ENCODE measurements around the gene PLEKHO1.
"Not testable (repeated sequence)": the region's sequence is repeated elsewhere in the genome, so short reads cannot be mapped to it uniquely, and the experiment has no call there.

Gene PLEKHO1

DNA sequence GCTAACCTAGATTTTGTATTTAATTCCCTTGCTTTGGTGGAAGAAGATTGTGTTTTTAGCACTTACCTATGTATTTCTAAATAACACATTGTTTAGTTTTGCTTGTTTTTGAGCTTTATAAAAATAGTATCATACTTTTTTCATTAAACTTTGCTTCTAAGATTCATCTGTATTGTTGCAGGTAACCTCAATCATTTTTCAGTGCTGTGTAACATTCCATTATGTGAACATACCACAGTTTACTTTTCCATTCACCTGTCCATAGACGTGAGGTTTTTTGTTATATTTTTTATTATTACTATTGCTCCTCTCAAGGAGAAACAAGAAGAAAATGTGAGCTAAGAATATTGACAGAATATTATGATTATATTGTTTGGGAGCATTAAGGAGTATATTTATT lies 15.2 kb upstream of the PLEKHO1 start:
- H3K4me3 ChIP-seq (replicated peaks; ENCODE audit: low read depth, low read length), result no peak overlapping the region
- no peak for DNase-seq (ENCODE audit: extremely low read depth, low read depth)
- TF ChIP-seq, protein P1, sequence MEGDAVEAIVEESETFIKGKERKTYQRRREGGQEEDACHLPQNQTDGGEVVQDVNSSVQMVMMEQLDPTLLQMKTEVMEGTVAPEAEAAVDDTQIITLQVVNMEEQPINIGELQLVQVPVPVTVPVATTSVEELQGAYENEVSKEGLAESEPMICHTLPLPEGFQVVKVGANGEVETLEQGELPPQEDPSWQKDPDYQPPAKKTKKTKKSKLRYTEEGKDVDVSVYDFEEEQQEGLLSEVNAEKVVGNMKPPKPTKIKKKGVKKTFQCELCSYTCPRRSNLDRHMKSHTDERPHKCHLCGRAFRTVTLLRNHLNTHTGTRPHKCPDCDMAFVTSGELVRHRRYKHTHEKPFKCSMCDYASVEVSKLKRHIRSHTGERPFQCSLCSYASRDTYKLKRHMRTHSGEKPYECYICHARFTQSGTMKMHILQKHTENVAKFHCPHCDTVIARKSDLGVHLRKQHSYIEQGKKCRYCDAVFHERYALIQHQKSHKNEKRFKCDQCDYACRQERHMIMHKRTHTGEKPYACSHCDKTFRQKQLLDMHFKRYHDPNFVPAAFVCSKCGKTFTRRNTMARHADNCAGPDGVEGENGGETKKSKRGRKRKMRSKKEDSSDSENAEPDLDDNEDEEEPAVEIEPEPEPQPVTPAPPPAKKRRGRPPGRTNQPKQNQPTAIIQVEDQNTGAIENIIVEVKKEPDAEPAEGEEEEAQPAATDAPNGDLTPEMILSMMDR (IDR thresholded peaks at IDR 0.05; ENCODE audit: low read depth, low read length, missing control alignments), result no peak

DNA sequence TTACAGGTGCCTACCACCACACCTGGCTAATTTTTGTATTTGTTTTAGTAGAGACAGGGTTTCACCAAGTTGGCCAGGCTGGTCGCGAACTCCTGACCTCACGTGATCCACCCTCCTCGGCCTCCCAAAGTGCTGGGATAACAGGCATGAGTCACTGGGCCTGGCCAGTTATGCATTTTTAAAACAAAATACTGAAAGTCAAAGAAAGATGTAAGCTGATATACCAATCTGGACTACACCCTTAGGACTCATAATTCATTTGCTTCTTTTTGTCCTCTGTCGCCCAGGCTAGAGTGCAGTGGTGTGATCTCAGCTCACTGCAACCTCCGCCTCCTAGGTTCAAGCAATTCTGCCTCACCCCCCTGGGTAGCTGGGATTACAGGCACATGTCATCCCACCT lies 14.3 kb upstream of the PLEKHO1 start:
- H3K4me3 ChIP-seq (replicated peaks; ENCODE audit: low read depth, low read length); DNase-seq (ENCODE audit: extremely low read depth, low read depth): not testable (repeated sequence)

DNA sequence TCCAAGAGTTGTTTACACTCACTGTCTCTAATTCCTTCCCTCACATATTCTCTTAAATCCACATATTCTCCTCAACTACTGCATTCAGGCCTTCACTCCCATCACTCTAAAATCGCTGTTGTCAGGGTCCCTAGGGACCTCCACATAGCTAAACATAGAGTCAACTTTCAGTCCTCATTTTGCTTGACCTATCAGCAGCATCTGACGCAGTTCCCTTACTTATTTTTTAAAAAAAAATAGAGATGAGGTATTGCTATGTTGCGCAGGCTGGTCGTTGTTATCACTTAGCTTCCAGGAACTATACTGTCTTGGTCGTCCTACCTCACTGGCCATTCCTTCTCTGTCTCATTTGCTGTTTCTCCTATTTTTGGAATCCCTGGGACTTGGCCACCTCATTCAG lies 11.7 kb upstream of the PLEKHO1 start:
- TF ChIP-seq, protein P1 (IDR thresholded peaks at IDR 0.05; ENCODE audit: low read depth, low read length, missing control alignments), result no peak
- no peak overlapping the region for H3K4me3 ChIP-seq (replicated peaks; ENCODE audit: low read depth, low read length)
- no peak for DNase-seq (ENCODE audit: extremely low read depth, low read depth)

DNA sequence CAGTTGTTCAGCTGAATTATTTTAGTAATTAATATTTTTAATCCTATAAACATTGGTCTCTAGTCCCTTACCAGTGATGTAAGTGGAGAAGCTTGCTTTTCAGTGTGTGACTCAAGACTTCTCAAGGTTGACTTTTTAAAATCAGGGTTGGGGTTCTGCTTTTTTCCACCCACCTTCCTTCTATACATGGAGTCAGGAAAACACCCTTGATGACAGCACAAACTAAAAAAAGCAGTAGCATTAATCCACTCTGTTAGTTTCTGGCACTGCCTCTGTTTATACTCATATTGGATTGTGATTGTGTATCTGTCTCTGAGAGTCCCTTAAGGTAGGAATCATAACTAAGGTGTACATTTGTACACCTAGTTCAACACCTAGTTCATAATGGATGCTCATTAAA lies 8.3 kb upstream of the PLEKHO1 start:
- no peak for DNase-seq (ENCODE audit: extremely low read depth, low read depth)
- no peak overlapping the region for H3K4me3 ChIP-seq (replicated peaks; ENCODE audit: low read depth, low read length)
- TF ChIP-seq, protein P1 (IDR thresholded peaks at IDR 0.05; ENCODE audit: low read depth, low read length, missing control alignments), result no peak

DNA sequence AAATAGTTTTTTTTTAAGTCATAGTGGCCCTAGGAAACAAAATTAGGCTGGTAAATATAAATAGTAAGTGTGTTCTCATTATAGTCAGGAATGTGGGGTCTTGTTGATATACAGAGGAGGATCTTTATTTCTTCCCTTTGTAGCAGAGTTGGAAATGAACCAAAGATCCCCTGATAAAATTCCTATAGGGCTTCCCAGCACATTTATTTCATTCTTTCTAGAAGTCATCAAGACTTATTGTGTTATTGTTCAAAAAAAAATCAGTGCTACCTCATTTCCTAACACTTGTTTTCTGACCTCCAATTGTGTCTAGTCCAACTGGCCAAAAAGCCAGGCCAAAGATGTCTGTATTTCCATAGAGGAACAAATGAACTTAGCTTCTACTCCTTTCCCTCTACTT lies 7.6 kb upstream of the PLEKHO1 start:
- TF ChIP-seq, protein P1 (IDR thresholded peaks at IDR 0.05; ENCODE audit: low read depth, low read length, missing control alignments), result no peak
- DNase-seq (ENCODE audit: extremely low read depth, low read depth), result no peak

DNA sequence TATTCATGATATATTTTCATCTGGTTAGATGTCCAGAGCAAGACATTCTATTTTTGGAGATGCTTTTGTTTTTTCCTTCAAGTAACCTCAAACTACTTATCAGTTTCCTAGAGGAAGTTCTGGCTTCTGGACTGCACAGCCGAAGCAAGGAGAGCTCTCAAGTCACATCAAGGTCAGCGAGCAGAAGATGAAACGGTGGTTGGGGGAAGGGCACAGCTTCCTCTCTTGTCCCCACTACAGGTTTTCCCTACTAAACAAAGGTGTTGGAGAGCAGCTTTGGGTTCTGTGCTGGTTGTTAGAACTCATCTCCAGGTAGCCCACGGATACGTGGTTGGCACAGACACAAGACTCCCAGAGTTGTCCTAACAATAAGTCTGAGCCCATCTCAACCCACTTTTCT lies 5.1 kb upstream of the PLEKHO1 start:
- H3K4me3 ChIP-seq (replicated peaks; ENCODE audit: low read depth, low read length), result no peak overlapping the region
- no peak for DNase-seq (ENCODE audit: extremely low read depth, low read depth)
- TF ChIP-seq, protein P1 (IDR thresholded peaks at IDR 0.05; ENCODE audit: low read depth, low read length, missing control alignments), result no peak

More for the DNA sequence above, 7.6 kb upstream of the PLEKHO1 start:
- H3K4me3 ChIP-seq (replicated peaks; ENCODE audit: low read depth, low read length), result no peak overlapping the region

DNA sequence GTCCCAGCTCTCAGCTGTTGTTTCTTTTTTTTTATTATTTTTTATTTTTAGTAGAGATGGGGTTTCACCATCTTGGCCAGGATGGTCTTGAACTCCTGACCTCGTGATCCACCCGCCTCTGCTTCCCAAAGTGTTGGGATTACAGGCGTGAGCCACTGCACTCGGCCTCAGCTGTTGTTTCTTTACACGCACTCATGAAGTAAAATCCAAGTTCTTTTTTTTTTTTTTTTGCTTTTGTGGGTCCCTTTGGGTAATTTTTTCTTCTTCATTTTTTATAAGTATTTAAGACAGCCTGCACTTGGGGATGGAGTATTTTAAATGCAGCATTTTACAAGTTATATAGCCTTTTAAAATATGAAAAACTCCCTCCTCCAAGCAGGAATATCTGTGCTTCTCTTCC lies 3.7 kb upstream of the PLEKHO1 start:
- H3K4me3 ChIP-seq (replicated peaks; ENCODE audit: low read depth, low read length); DNase-seq (ENCODE audit: extremely low read depth, low read depth): not testable (repeated sequence)

DNA sequence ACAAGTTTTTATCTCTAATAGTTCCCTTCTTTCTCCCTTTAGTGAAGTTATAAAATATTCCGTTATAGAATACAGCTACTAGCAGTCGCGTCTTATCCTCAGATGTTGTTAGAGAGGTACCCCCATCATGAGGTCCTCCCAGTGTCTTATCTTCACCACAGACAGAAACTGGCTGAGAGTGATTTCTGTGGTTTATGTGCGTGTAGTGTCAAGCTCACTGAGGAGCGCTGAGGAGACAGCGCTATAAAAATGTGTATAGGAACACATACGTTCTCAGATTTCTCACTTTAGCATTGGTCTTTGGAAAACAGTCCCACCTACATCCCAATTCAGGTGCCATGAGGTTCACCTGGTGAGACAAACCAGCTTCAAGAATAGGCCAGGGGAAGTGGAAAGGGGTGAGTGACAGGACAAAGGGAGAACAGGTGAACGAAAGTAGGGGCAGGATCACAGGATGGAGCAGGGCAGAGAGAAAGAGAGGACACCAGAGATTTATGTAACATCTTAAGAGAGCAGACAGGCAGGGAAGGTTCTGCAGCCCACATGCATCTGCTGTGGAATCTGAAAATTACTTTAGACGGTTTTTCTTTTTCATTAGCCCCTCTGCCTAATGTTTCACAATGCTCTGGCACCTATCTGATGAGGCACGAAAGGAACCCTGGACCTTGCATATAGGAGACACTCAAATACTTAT lies 2.7 kb upstream of the PLEKHO1 start:
- H3K4me3 ChIP-seq (replicated peaks; ENCODE audit: low read depth, low read length), result no peak overlapping the region
- no peak for DNase-seq (ENCODE audit: extremely low read depth, low read depth)
- TF ChIP-seq, protein P1 (IDR thresholded peaks at IDR 0.05; ENCODE audit: low read depth, low read length, missing control alignments), result no peak
